WTC11 (cell line): Measurements from ENCODE around the gene GOLGA7B. TPM values are rescaled to one million over a fixed set of nuclear protein-coding genes. Genes with fewer than 3 reads are reported as not detected.

Experiments
- ATAC-seq: fragments of 200-7000 bp; cut with Tn5 transposase; 2 replicates; pipeline ENCODE4 v1.10.0; 2021; ENCODE audit warnings: mild to moderate bottlenecking, moderate library complexity
- CTCF ChIA-PET: fragments of 300-600 bp; sonication (Branson Sonifier 250); formaldehyde crosslinking; loops from one replicate; lab custom pipeline; 2021; ENCODE audit warnings: antibody characterized with exemption; lab: Charles Lee
- POLR2A ChIA-PET: fragments of 350-600 bp; sonication (Branson Sonifier 250); formaldehyde crosslinking; loops from one replicate; lab custom pipeline; 2021; ENCODE audit warnings: antibody characterized with exemption; lab: Charles Lee
- DNase-seq: peaks from one replicate; pipeline ENCODE4 v3.0.0; 2021; ENCODE audit warnings: low spot score
- H3K27ac Mint-ChIP-seq: 2 replicates; pipeline ENCODE4 v1.8.0; 2021; ENCODE audit warnings: mixed read lengths
- H3K27me3 Mint-ChIP-seq: 2 replicates; pipeline ENCODE4 v1.8.0; 2021; ENCODE audit warnings: low read depth, mild to moderate bottlenecking, moderate library complexity, mixed read lengths
- H3K36me3 Mint-ChIP-seq: 2 replicates; pipeline ENCODE4 v1.8.0; 2021; ENCODE audit warnings: mixed read lengths
- H3K4me1 Mint-ChIP-seq: 2 replicates; pipeline ENCODE4 v1.8.0; 2022; ENCODE audit warnings: mixed read lengths
- H3K4me3 Mint-ChIP-seq: 2 replicates; pipeline ENCODE4 v1.8.0; 2021; ENCODE audit warnings: mild to moderate bottlenecking, moderate library complexity, mixed read lengths
- H3K9me3 Mint-ChIP-seq: 2 replicates; pipeline ENCODE4 v1.8.0; 2021; ENCODE audit warnings: mixed read lengths
- AR ChIP-seq: fragments of 250-450 bp; sonication (Bioruptor Pico); IDR thresholded peaks from 2 replicates; pipeline ENCODE4 v1.9.0; 2021; ENCODE audit warnings: mild to moderate bottlenecking
- ARID4B ChIP-seq: sonication (generic); formaldehyde crosslinking; IDR thresholded peaks from 2 replicates; pipeline ENCODE4 v1.8.0; 2023; ENCODE audit warnings: missing genetic modification reagents, mild to moderate bottlenecking, borderline replicate concordance
- ATF1 ChIP-seq: sonication (generic); formaldehyde crosslinking; IDR thresholded peaks from 2 replicates; pipeline ENCODE4 v1.8.1; 2023; ENCODE audit warnings: mild to moderate bottlenecking, moderate library complexity, missing genetic modification reagents
- CBFB ChIP-seq: sonication (generic); formaldehyde crosslinking; IDR thresholded peaks from 2 replicates; pipeline ENCODE4 v1.8.1; 2022; ENCODE audit warnings: mild to moderate bottlenecking, low read depth, missing genetic modification reagents
- CREM ChIP-seq: sonication (generic); formaldehyde crosslinking; IDR thresholded peaks from 2 replicates; pipeline ENCODE4 v1.8.1; 2022; ENCODE audit warnings: mild to moderate bottlenecking, missing genetic modification reagents, moderate library complexity
- E2F1 ChIP-seq: sonication (generic); formaldehyde crosslinking; IDR thresholded peaks from 2 replicates; pipeline ENCODE4 v1.8.0; 2022; ENCODE audit warnings: mild to moderate bottlenecking, missing genetic modification reagents
- FOXP1 ChIP-seq: sonication (generic); formaldehyde crosslinking; IDR thresholded peaks from 2 replicates; pipeline ENCODE4 v1.8.0; 2022; ENCODE audit warnings: missing genetic modification reagents, mild to moderate bottlenecking, moderate library complexity, borderline replicate concordance
- GRHL2 ChIP-seq: fragments of 250-450 bp; sonication (Bioruptor Pico); IDR thresholded peaks from 2 replicates; pipeline ENCODE4 v1.8.0; 2022; ENCODE audit warnings: mild to moderate bottlenecking, moderate library complexity; ENCODE audit not compliant: insufficient replicate concordance, severe bottlenecking
- HMGA2 ChIP-seq: fragments of 250-450 bp; sonication (Bioruptor Pico); IDR thresholded peaks from 2 replicates; pipeline ENCODE4 v1.4.0; 2021; ENCODE audit warnings: mild to moderate bottlenecking, moderate library complexity
- JAZF1 ChIP-seq: fragments of 250-450 bp; sonication (Bioruptor Pico); IDR thresholded peaks from 2 replicates; pipeline ENCODE4 v1.9.0; 2021; ENCODE audit warnings: moderate library complexity, mild to moderate bottlenecking, inconsistent platforms
- MXD4 ChIP-seq: fragments of 250-450 bp; sonication (Bioruptor Pico); IDR thresholded peaks from 2 replicates; pipeline ENCODE4 v1.8.0; 2021; ENCODE audit warnings: mild to moderate bottlenecking, moderate library complexity, borderline replicate concordance
- NFE2L1 ChIP-seq: sonication (generic); formaldehyde crosslinking; IDR thresholded peaks from 2 replicates; pipeline ENCODE4 v1.8.1; 2023; ENCODE audit warnings: missing genetic modification reagents
- PRRX2 ChIP-seq: fragments of 250-450 bp; sonication (Bioruptor Pico); IDR thresholded peaks from 2 replicates; pipeline ENCODE4 v1.8.0; 2021; ENCODE audit warnings: mild to moderate bottlenecking
- RORB ChIP-seq: fragments of 250-450 bp; sonication (Bioruptor Pico); IDR thresholded peaks from 2 replicates; pipeline ENCODE4 v1.9.0; 2021; ENCODE audit warnings: mild to moderate bottlenecking
- SMAD3 ChIP-seq: sonication (generic); formaldehyde crosslinking; IDR thresholded peaks from 2 replicates; pipeline ENCODE4 v1.8.0; 2022; ENCODE audit warnings: missing genetic modification reagents, mild to moderate bottlenecking, borderline replicate concordance
- ZBTB43 ChIP-seq: sonication (generic); formaldehyde crosslinking; IDR thresholded peaks from 2 replicates; pipeline ENCODE4 v1.8.1; 2023; ENCODE audit warnings: mild to moderate bottlenecking, missing genetic modification reagents
- ZNF138 ChIP-seq: sonication (generic); formaldehyde crosslinking; conservative IDR thresholded peaks from 2 replicates; pipeline ENCODE4 v1.8.1; 2022; ENCODE audit warnings: mild to moderate bottlenecking, moderate library complexity, missing genetic modification reagents
- ZNF263 ChIP-seq: sonication (generic); formaldehyde crosslinking; IDR thresholded peaks from 2 replicates; pipeline ENCODE4 v1.8.1; 2022; ENCODE audit warnings: low read depth, mild to moderate bottlenecking, moderate library complexity, missing genetic modification reagents
- ZNF423 ChIP-seq: fragments of 250-450 bp; sonication (Bioruptor Pico); IDR thresholded peaks from 2 replicates; pipeline ENCODE4 v2.1.2; 2022; ENCODE audit warnings: mild to moderate bottlenecking, moderate library complexity
- total RNA-seq: library from RNA; stranded (reverse); gene quantifications from 3 replicates; pipeline ENCODE4 v1.2.3, GENCODE V29; 2021

The GOLGA7B gene
- total RNA-seq, 1 experiment from 2014 or later = 0.24 TPM

- no peak for ATAC-seq
- Mint-ChIP-seq H3K27me3 (no peaks in the 10 kb centered on the region), H3K36me3 (no peaks in the 10 kb centered on the region), H3K27ac (0 out of 2 replicates have a peak overlapping the region, but pooled peaks have one; percentile 18), H3K4me3 (no peak overlapping the region), H3K4me1 (peaks cover 28% of the 10 kb centered on the region), H3K9me3 (no peaks in the 10 kb centered on the region)
- ChIA-PET POLR2A (no interaction called here), CTCF (interaction anchor here (1.1 kb wide), 1 partner anchor 100 kb away, joined by 4 read pairs; no protein-coding TSS in a partner anchor)
- TF ChIP-seq JAZF1 = no peak
- no peak for TF ChIP-seq MXD4 (CRISPR knock-in tag)
- TF ChIP-seq NFE2L1 = no peak
- no peak for TF ChIP-seq E2F1 (CRISPR knock-in tag)
- no peak for TF ChIP-seq FOXP1 (CRISPR knock-in tag)
- TF ChIP-seq SMAD3 (CRISPR knock-in tag) = no peak
- no peak for TF ChIP-seq ZNF423 (CRISPR knock-in tag)
- TF ChIP-seq AR (CRISPR knock-in tag) = no peak
- TF ChIP-seq RORB = no peak
- no peak for TF ChIP-seq ZNF138 (CRISPR knock-in tag)
- no peak for TF ChIP-seq CREM
- TF ChIP-seq ARID4B = no peak
- TF ChIP-seq CBFB (CRISPR knock-in tag) = no peak
- TF ChIP-seq ZNF263 (CRISPR knock-in tag) = no peak
- no peak for TF ChIP-seq PRRX2 (CRISPR knock-in tag)
- TF ChIP-seq ZBTB43 = no peak
- no peak for TF ChIP-seq ATF1 (CRISPR knock-in tag)
- no peak for DNase-seq
Observed at GRCh38 chr10:97891497-97892167, 42.0 kb downstream of the GOLGA7B start.

- Mint-ChIP-seq H3K9me3 (no peaks in the 10 kb centered on the region), H3K4me1 (peaks cover 28% of the 10 kb centered on the region), H3K4me3 (no peak overlapping the region), H3K36me3 (no peaks in the 10 kb centered on the region), H3K27ac (no peak overlapping the region), H3K27me3 (no peaks in the 10 kb centered on the region)
- ChIA-PET CTCF (interaction anchor here (1.1 kb wide), 1 partner anchor 101 kb away, joined by 4 read pairs; no protein-coding TSS in a partner anchor), POLR2A (no interaction called here)
- ATAC-seq (no peak), DNase-seq (no peak)
- TF ChIP-seq HMGA2 (CRISPR knock-in tag) (no peak), GRHL2 (no peak), ATF1 (CRISPR knock-in tag) (no peak)
Observed at GRCh38 chr10:97892506-97892905, 42.9 kb downstream of the GOLGA7B start.
